GM18517 (cell line): ENCODE measurements around the gene OAS1.
A peak's percentile ranks its signal among the peaks of the same experiment; 100 is the strongest.

Source experiments
- ATAC-seq: cut with Tn5 transposase; IDR thresholded peaks from one replicate; pipeline ENCODE4 v1.9.1; 2021; ENCODE audit warnings: mild to moderate bottlenecking, moderate library complexity; ENCODE audit not compliant: unreplicated experiment

The OAS1 gene

DNA sequence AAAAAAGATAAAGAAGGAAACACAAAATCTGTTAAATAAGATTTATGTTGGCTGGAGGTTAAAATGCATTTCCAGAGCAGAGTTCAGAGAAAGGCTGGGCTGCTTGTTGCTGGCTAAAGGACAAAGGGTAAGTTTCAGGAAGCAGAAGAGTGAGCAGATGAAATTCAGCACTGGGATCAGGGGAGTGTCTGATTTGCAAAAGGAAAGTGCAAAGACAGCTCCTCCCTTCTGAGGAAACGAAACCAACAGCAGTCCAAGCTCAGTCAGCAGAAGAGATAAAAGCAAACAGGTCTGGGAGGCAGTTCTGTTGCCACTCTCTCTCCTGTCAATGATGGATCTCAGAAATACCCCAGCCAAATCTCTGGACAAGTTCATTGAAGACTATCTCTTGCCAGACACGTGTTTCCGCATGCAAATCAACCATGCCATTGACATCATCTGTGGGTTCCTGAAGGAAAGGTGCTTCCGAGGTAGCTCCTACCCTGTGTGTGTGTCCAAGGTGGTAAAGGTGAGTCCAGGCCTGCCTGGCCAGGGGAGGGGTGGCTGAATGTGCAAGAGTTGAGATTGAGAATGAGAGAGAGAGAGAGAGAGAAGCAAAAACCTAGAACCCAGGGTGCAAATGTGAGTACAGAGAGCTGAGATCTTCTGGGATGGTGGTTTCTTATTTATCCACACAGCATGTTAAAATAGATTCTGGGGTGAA, at the start of gene OAS1:
Gene OAS1, plus strand, starts transcription at position 251 of the 703 bp plus-strand sequence. Its CDS starts 78 bp downstream, at position 329.
- ATAC-seq, result peak; percentile 76

- no peak for ATAC-seq
Observed at GRCh38 chr12:112859291-112859690, 47.5 kb upstream of the OAS1 start.

- ATAC-seq, result no peak
Observed at GRCh38 chr12:112860181-112860580, 46.6 kb upstream of the OAS1 start.

DNA sequence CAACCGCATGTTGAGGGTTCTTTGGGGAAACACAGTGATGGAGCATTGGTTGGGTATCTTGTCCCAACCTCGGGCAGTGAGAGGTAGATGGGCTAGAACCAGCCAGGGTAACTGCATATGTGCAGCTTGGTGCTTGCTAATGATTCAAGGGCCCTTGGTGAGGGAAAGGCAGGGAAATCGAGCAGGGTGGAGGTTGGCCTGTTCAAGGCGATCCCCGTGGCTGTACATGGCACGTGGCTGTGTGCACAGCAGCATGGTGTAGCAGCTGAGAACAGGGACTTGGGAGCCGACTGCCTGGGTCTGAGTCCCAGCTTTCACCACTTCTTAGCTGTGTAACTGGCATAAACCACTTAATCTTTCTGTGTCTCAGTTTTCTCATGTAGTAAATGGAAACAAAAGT, 45.5 kb upstream of the OAS1 start:
- no peak for ATAC-seq

- no peak for ATAC-seq
Observed at GRCh38 chr12:112862636-112863290, 44.0 kb upstream of the OAS1 start.

DNA sequence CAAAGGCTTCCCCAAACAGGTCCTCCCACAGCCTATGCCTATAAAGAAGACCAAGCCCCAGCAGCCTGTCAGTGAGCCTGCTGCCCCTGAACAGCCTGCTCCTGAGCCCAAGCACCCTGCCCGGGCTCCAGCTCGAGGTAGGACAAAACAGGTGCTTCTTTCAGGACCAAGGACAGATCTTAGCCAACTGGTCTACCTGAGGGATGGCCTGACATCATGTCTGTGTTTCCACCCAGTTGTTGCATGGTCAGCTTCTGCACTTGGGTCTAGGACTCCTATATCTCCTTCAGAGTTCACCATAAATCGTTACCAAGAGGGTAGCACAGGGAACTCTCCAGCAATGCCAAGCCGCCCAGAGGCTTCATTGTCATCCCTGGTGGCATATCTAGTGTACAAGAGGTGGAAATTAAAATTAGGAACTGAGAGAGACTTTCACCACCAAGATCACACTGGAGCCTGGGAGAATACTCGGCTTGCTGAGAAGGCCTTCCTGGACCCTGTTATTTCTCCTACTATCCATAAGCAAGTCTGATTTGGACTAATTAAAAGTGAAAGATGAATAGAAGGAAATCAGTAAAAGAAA, 38.2 kb upstream of the OAS1 start:
- ATAC-seq, result no peak

- ATAC-seq, result no peak
Observed at GRCh38 chr12:112869091-112869490, 37.7 kb upstream of the OAS1 start.

DNA sequence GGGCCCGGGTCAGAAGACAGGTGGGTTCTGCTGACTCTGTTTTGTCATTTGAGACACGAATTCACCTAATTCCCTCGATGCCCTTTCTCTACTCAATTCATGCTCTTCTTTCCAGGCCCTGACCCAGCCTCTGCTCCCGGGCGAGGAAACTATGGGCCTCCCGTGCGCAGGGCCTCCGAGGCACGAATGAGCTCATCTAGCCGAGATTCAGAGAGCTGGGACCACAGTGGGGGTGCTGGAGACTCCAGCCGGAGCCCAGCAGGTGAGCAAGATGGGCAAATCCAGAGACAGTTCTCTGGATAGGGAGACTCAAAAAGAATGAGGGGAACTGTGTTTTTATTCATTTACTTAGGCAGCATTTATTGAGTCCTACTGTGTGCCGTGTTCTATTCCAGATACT, 37.0 kb upstream of the OAS1 start:
- no peak for ATAC-seq

GRCh38 chr12:112870267-112870980, 36.3 kb upstream of the OAS1 start:
- ATAC-seq, result no peak

- ATAC-seq, result no peak
Observed at GRCh38 chr12:112875608-112876007, 31.2 kb upstream of the OAS1 start.

- no peak for ATAC-seq
Observed at GRCh38 chr12:112876506-112876905, 30.3 kb upstream of the OAS1 start.

GRCh38 chr12:112877006-112877405, 29.8 kb upstream of the OAS1 start:
- ATAC-seq, result no peak

DNA sequence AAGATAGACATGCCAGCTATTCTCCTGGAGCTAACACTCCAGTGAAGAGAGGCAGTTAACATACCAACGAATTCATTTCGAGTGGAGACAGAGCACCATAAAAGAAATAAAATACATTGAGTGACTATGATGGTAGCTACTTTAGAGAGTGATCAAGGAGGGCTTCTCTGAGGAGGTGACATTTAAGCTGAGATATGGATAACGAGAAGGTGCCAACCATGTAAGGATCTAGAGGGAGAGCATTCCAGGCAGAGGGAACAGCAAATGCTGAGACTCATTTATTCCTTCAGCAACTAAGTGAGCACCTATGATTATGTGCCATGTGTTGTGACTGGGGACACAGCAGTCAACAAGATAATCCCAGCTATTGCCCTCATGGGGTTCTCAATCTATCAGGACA, 28.3 kb upstream of the OAS1 start:
- ATAC-seq, result no peak

- no peak for ATAC-seq
Observed at GRCh38 chr12:112879191-112879705, 27.5 kb upstream of the OAS1 start.

DNA sequence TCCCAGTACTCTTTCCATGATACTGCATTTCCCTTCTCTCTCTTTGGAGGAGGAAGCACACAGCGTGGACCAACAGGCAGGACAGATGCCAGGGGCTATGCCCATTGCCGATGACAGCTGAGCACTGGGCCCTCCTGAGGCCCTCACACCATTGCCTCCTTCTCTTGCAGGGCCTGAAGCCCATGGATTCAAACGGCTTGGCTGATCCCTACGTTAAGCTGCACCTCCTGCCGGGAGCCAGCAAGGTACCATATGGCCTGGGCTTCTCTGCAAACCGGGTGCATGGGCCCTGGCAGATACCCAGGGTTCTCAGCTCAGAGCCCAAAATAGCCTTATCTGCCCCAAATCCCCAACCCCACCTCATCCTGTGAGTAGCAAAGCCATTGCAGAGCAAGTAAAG, 25.2 kb upstream of the OAS1 start:
- ATAC-seq, result no peak

DNA sequence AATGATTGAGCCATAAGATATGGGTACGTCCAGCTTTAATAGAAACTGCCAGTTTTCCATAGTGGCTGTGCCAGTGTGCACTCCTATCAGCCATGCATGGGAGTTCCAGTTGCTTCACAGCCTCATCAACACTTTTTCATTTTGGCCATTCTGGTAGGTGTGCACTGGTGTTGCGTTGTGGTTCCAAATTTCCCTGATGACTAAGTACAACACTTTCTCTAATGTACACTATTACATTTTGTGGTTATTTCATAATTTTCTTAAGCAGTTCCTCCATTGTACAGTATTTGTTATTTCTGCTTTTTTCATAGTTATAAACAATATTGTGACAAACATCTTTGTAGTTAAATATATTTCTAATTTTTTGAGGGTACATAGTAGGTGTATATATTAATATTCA, 21.5 kb upstream of the OAS1 start:
- ATAC-seq, result no peak

DNA sequence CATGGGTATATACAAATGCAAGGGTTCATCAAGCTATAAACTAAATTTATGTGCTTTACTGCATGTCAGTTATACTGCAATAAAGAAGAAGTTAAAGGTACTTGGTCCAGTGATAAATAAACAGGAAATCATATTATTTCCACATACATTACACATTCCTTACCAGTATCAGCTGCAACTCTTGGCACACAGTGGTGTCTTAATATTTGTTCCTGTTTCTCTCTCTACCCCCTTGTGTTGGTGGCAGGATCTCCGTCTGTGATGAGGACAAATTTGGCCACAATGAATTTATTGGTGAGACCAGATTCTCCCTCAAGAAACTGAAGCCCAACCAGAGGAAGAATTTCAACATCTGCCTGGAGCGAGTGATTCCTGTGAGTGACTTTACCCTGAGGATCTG, 19.2 kb upstream of the OAS1 start:
- ATAC-seq, result no peak

DNA sequence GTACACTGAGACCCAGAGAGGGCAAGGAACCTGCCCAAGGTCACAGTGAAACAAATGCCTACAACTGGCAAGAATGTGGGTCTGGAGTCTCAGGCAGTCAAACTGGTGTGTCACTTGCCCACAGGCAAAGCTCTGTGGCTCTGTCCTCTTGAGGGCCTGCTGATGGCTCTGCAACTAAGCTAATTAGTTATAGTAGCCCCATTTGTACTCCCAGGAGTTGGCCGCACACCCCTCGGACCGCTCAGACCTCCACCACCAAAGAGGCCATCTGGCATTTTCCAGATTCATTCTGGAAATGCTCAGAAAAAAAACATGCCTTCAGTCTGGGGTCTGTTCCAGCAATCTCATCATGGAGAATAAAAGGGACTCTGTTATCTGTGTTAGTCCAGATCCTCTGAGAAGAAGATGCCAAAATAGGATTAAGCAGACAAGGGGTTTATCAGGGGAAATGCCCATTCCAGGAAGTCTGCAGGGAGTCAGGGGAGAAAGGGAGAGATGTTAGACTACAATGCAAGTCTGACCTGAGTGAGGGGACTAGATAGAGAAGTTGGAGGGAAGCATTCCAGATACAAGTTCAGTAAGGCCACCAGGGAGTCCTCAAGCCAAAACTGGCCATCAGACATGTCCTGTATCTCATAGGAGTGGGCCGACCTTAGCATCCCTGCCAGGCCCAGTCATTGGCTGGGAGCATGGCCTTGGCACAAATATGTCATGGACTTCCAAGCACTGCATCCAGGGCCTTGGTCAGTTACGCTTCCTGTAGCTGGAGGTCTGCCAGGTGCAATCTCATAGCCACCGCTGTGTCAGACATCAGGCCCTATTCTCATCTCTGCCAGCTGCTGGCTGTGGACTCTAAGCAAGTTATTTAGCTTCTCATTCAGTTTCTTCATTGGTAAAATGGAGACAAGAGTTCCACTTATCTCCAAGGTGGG, 15.4 kb upstream of the OAS1 start:
- no peak for ATAC-seq

DNA sequence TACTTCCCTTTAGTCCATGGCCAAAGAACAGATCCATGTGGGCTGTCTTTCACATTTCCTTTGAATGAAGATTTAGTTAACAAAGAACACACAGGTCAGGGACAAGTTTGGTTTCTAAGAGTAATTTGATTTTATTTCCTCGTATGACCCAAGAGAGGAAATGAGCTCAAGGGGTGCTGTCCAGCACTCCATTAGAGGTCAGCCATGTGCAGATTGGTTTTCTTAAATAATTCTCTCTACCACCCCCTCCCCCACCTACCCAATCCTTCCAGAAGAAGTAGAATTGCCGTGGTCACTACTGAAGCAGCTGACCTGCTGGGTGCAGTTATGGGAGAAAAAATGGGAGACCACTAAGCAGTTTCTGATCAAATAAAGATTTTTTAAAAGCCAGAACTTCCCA, 13.9 kb upstream of the OAS1 start:
- ATAC-seq, result no peak

DNA sequence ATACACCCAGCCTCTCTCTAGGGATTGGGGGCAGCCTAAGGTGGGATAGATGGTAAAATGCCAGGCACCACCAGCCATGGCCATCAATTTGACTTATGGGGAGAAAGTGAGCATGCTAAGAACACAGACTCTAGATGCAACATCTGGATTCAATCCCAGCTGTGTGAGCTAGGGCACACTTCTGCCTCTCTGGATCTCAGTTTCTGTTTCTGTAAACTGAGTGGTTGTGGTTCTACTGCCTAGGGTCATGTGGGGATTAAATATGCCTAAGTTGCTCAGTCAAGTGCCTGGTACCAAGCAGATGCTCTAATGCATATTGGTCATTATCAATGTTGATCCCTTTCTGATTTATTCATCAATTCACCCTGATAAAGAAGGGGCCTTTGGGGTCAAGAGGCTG, 12.6 kb upstream of the OAS1 start:
- no peak for ATAC-seq
